ENCODE results near the gene TCF12. TPM values are rescaled to one million over a fixed set of nuclear protein-coding genes. Genes with fewer than 3 reads are reported as not detected.

Gene TCF12
- total RNA-seq, 4 donors from 2014 or later = 105 to 446 (median 180) TPM

DNA sequence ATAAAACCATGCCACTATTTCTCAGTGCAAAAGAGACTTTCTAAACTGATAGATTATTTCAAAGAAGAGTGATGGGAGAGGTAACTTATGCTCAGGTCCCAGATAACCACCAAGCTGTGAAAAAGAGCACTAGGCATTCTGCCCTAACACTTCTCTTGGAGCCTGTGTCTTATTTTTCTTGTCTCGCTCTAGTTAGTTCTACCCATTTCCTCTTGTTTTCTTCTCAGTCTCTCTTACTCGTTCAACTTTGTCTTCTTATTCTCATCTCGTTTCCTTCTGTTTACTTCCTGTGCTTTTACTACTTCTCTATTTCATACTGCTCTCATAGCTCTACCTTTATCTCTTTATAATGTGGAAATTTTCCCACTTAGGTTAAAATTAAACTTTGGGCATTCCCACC is 366.1 kb downstream of the TCF12 start:
- peak overlapping the region in 1 of 4 donors; percentile 27 for H3K27ac ChIP-seq
- no peak for DNase-seq
- H3K36me3 ChIP-seq = peaks cover 0 to 16% (median 6%) of the 10 kb centered on the region in 4 donors
- H3K9me3 ChIP-seq = no peaks in the 10 kb centered on the region
- TF ChIP-seq EP300 (IDR thresholded peaks at IDR 0.05; ENCODE audit: low read depth) (no peak), POLR2AphosphoS5 (IDR thresholded peaks at IDR 0.05) (no peak), POLR2A (IDR thresholded peaks at IDR 0.05) (no peak)
- TF ChIP-seq, protein P1, sequence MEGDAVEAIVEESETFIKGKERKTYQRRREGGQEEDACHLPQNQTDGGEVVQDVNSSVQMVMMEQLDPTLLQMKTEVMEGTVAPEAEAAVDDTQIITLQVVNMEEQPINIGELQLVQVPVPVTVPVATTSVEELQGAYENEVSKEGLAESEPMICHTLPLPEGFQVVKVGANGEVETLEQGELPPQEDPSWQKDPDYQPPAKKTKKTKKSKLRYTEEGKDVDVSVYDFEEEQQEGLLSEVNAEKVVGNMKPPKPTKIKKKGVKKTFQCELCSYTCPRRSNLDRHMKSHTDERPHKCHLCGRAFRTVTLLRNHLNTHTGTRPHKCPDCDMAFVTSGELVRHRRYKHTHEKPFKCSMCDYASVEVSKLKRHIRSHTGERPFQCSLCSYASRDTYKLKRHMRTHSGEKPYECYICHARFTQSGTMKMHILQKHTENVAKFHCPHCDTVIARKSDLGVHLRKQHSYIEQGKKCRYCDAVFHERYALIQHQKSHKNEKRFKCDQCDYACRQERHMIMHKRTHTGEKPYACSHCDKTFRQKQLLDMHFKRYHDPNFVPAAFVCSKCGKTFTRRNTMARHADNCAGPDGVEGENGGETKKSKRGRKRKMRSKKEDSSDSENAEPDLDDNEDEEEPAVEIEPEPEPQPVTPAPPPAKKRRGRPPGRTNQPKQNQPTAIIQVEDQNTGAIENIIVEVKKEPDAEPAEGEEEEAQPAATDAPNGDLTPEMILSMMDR (IDR thresholded peaks at IDR 0.05) = no peak
- no peak overlapping the region for H3K4me3 ChIP-seq
- intact Hi-C loops (cut with DNase I; ENCODE audit: low total_unique reads) = no loop called here
- no peaks in the 10 kb centered on the region for H3K4me1 ChIP-seq
- whole genome bisulfite sequencing, 2 donors (ENCODE audit: low coverage in 1 of 2) = 42 to 47% methylated on average over 3 of the region's 3 CpGs
- no peaks in the 10 kb centered on the region for H3K27me3 ChIP-seq
- in situ Hi-C loops (cut with MboI; ENCODE audit: low pct_ligation_motif_present in 1 of 4, low pct_unique_long_range_greater_than_20kb in 1 of 4, low sequenced_read_pairs in 3 of 4) = no loop called here

GRCh38 chr15:57285386-57285785 is 366.9 kb downstream of the TCF12 start:
- no peak for DNase-seq
- in situ Hi-C loops (cut with MboI; ENCODE audit: low pct_ligation_motif_present in 1 of 4, low pct_unique_long_range_greater_than_20kb in 1 of 4, low sequenced_read_pairs in 3 of 4) = no loop called here
- 95% methylated on average over 3 of the region's 3 CpGs; no CpG with 5 or more reads in 1 of the 2 donors for WGBS, 2 donors (ENCODE audit: low coverage in 1 of 2)
- H3K36me3 ChIP-seq = peaks cover 0 to 16% (median 6%) of the 10 kb centered on the region in 4 donors
- no peaks in the 10 kb centered on the region for H3K4me1 ChIP-seq
- no peak overlapping the region for H3K27ac ChIP-seq
- intact Hi-C loops (cut with DNase I; ENCODE audit: low total_unique reads) = no loop called here
- TF ChIP-seq POLR2A (IDR thresholded peaks at IDR 0.05) = no peak
- TF ChIP-seq, protein P1 (IDR thresholded peaks at IDR 0.05) = no peak
- no peak for TF ChIP-seq EP300 (IDR thresholded peaks at IDR 0.05; ENCODE audit: low read depth)
- TF ChIP-seq POLR2AphosphoS5 (IDR thresholded peaks at IDR 0.05) = no peak
- H3K4me3 ChIP-seq = no peak overlapping the region
- no peaks in the 10 kb centered on the region for H3K27me3 ChIP-seq
- H3K9me3 ChIP-seq = no peaks in the 10 kb centered on the region

GRCh38 chr15:57286446-57287122 is 368.1 kb downstream of the TCF12 start:
- 90 to 95% methylated on average over 7 of the region's 7 CpGs for WGBS, 2 donors (ENCODE audit: low coverage in 1 of 2)
- Histone ChIP-seq H3K36me3 (peaks cover 0 to 16% (median 6%) of the 10 kb centered on the region in 4 donors), H3K9me3 (no peaks in the 10 kb centered on the region)

DNA sequence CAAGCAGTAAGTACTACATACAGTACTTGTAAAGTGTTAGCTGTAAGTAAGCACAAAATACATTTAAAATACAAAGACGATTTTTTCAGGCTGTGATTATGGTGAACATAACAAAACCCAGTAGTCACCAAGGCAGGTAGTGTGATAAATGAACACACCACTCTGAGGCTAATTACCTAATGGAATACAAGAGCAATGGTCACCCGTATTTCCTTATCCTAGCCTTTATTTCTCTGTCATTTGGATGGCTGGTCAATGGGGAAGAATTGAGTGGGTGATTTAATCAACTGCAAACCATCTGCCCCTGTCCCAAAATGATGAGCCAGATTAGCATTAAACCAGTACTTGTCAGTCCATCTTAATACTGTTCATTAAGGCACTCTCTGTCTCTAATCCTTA is 368.7 kb downstream of the TCF12 start:
- H3K27me3 ChIP-seq = no peaks in the 10 kb centered on the region
- TF ChIP-seq POLR2AphosphoS5 (IDR thresholded peaks at IDR 0.05) = no peak
- TF ChIP-seq EP300 (IDR thresholded peaks at IDR 0.05; ENCODE audit: low read depth) = no peak
- TF ChIP-seq, protein P1 (IDR thresholded peaks at IDR 0.05) = no peak
- no peak for TF ChIP-seq POLR2A (IDR thresholded peaks at IDR 0.05)
- H3K4me3 ChIP-seq = no peak overlapping the region
- WGBS, 2 donors (ENCODE audit: low coverage in 1 of 2) = 77 to 82% methylated on average over 2 of the region's 2 CpGs
- H3K27ac ChIP-seq = no peak overlapping the region
- no peaks in the 10 kb centered on the region for H3K4me1 ChIP-seq
- intact Hi-C loops (cut with DNase I; ENCODE audit: low total_unique reads) = no loop called here
- no peaks in the 10 kb centered on the region for H3K9me3 ChIP-seq
- no peak for DNase-seq
- in situ Hi-C loops (cut with MboI; ENCODE audit: low pct_ligation_motif_present in 1 of 4, low pct_unique_long_range_greater_than_20kb in 1 of 4, low sequenced_read_pairs in 3 of 4) = no loop called here
- H3K36me3 ChIP-seq = peaks cover 0 to 16% (median 6%) of the 10 kb centered on the region in 4 donors

More at GRCh38 chr15:57286446-57287122, 368.1 kb downstream of the TCF12 start:
- Histone ChIP-seq H3K27ac (no peak overlapping the region), H3K27me3 (no peaks in the 10 kb centered on the region), H3K4me3 (no peak overlapping the region), H3K4me1 (no peaks in the 10 kb centered on the region)
- TF ChIP-seq EP300 (IDR thresholded peaks at IDR 0.05; ENCODE audit: low read depth) = no peak
- TF ChIP-seq POLR2AphosphoS5 (IDR thresholded peaks at IDR 0.05) = no peak
- TF ChIP-seq POLR2A (IDR thresholded peaks at IDR 0.05) = no peak
- TF ChIP-seq, protein P1 (IDR thresholded peaks at IDR 0.05) = no peak
- DNase-seq = no peak
- intact Hi-C loops (cut with DNase I; ENCODE audit: low total_unique reads) = no loop called here
- in situ Hi-C loops (cut with MboI; ENCODE audit: low pct_ligation_motif_present in 1 of 4, low pct_unique_long_range_greater_than_20kb in 1 of 4, low sequenced_read_pairs in 3 of 4) = no loop called here

Measured in transverse colon (tissue), 4 donors.